HUES64 (cell line): ENCODE data around the gene ATG5.
"Not testable (repeated sequence)": the region's sequence is repeated elsewhere in the genome, so short reads cannot be mapped to it uniquely, and the experiment has no call there.

ENCODE experiments used
- H3K27ac ChIP-seq: 2 replicates; pipeline ENCODE4 v1.7.0; 2013; ENCODE audit warnings: low read depth, low read length, inconsistent platforms
- H3K27me3 ChIP-seq: 2 replicates; pipeline ENCODE4 v1.6.1; 2013; ENCODE audit warnings: mild to moderate bottlenecking, low read length; ENCODE audit not compliant: insufficient read depth
- H3K36me3 ChIP-seq: 2 replicates; pipeline ENCODE4 v1.6.1; 2013; ENCODE audit warnings: mild to moderate bottlenecking, low read length; ENCODE audit not compliant: insufficient read depth
- H3K4me1 ChIP-seq: 2 replicates; pipeline ENCODE4 v1.6.1; 2013; ENCODE audit warnings: mild to moderate bottlenecking, low read length, moderate library complexity; ENCODE audit not compliant: insufficient read depth
- H3K4me3 ChIP-seq: 2 replicates; pipeline ENCODE4 v1.5.1; 2013; ENCODE audit warnings: mild to moderate bottlenecking, low read length, moderate library complexity
- H3K9ac ChIP-seq: 2 replicates; pipeline ENCODE4 v1.6.1; 2013; ENCODE audit warnings: mild to moderate bottlenecking, low read depth, low read length
- H3K9me3 ChIP-seq: 2 replicates; pipeline ENCODE4 v1.6.1; 2013; ENCODE audit warnings: low read depth, low read length; ENCODE audit not compliant: insufficient read depth
- WGBS: fragments of 150-250, 120-280 bp; methylation state at CpG from one replicate; pipeline ENCODE4 v1.1.7; 2013; ENCODE audit warnings: missing lambda C conversion rate; 5-methylcytosine and 5-hydroxymethylcytosine counted together

ATG5 gene

DNA sequence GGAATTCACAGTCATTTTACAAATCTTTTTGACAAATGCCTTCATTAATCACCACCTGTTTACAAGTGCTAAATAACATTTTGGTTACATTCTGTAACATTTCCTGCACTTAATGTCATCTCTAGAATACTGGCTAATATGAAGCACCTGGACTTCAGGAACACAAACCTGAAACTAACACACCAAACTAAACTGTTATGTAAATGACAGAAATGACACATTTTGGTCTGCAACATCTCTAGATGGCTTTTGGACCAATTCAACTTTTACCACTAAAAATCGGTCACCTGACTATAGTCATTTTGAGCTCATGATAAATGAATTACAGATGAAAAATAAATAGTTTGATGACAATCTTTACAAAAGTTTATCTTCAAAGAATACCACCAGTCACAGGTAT is 80.6 kb downstream of the ATG5 start:
- no peaks in the 10 kb centered on the region for H3K9me3 ChIP-seq
- H3K9ac ChIP-seq: no peak overlapping the region
- H3K27me3 ChIP-seq: no peaks in the 10 kb centered on the region
- no CpG with 5 or more reads among the region's 1 CpG for WGBS
- peaks cover 17% of the 10 kb centered on the region for H3K36me3 ChIP-seq
- no peak overlapping the region for H3K4me3 ChIP-seq
- peaks cover 11% of the 10 kb centered on the region for H3K4me1 ChIP-seq
- H3K27ac ChIP-seq: no peak overlapping the region

DNA sequence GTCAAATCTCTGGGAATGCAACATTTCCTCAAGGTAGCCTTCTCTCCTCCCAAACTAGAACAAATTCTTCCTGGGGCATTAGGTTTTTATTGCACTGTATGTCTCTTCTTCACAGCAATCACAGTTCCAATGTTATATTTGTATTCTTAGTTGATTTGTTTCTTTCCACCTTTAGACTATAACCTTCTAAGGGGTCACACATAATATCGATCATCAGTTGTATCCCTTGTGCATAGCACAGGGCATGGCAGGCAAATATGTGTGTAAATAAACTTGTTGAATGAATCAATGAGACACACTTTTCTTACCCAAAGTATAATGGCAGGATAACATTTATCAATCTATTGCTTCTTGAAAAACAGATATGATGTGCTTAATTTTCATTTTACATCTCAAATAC is 81.0 kb downstream of the ATG5 start:
- H3K9me3 ChIP-seq: no peaks in the 10 kb centered on the region
- no CpG with 5 or more reads among the region's 1 CpG for WGBS
- H3K4me1 ChIP-seq: peaks cover 11% of the 10 kb centered on the region
- H3K27ac ChIP-seq: no peak overlapping the region
- no peaks in the 10 kb centered on the region for H3K27me3 ChIP-seq
- no peak overlapping the region for H3K9ac ChIP-seq
- no peak overlapping the region for H3K4me3 ChIP-seq
- peaks cover 17% of the 10 kb centered on the region for H3K36me3 ChIP-seq

DNA sequence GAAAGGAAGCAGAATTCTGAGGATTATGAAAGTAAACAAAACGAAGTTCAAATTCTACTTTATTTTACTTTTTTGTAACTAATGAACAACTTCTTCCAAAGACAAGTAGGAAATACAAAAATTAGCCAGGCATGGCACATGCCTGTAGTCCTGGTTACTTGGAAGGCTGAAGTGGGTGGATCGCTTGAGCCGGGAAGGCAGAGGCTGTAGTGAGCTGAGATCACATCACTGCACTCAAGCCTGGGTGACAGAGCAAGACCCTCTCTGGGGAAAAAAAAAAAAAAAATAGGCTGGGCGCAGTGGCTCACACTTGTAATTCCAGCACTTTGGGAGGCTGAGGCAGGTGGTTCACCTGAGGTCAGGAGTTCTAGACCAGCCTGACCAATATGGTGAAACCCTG is 82.3 kb downstream of the ATG5 start:
- no peaks in the 10 kb centered on the region for H3K27me3 ChIP-seq
- H3K9ac ChIP-seq: no peak overlapping the region
- H3K4me3 ChIP-seq: no peak overlapping the region
- H3K36me3 ChIP-seq: peaks cover 17% of the 10 kb centered on the region
- 95% methylated on average over 4 of the region's 4 CpGs for WGBS
- no peaks in the 10 kb centered on the region for H3K9me3 ChIP-seq
- peaks cover 11% of the 10 kb centered on the region for H3K4me1 ChIP-seq
- H3K27ac ChIP-seq: no peak overlapping the region

DNA sequence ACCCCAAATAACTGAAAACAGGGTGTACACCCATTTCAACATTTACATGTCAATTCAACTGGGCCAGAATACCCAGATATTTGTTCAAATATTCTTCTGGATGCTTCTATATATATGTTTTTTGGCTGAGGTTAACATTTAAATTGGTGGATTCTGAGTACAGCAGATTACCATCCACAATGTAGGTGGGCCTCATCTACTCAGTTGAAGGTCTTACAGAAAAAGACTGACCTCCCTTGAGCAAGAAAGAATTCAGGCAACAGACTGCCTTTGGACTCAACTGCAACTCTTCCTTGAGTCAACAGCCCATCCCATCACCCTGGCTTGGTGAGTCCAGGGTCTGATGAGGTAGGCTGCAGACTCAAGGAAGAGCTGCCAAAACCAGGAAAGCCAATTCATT is 84.1 kb downstream of the ATG5 start:
- Histone ChIP-seq H3K4me1 (peaks cover 8% of the 10 kb centered on the region), H3K27me3 (no peaks in the 10 kb centered on the region), H3K9me3 (peaks cover 4% of the 10 kb centered on the region; the same call in 1 of the 2 replicates), H3K9ac (no peak overlapping the region), H3K36me3 (peaks cover 4% of the 10 kb centered on the region; the same call in 1 of the 2 replicates), H3K27ac (no peak overlapping the region), H3K4me3 (no peak overlapping the region)

DNA sequence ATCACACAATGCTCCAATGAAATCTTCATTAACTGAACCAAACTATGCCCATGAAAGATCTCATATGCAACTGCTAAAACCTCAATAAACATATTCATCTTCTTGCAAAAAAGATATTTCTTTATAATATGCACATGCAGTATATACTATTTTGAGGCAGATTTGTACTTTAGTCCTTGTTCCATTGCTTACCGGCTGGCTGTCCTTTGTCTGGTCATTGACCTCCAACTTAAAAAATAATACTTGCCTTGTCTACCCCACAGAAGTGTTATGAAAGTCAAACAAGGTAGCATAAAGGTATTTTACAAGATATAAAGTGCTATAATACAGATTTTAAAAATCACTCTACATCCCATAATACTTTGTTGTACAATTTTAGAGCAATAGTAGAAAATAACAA is 88.3 kb downstream of the ATG5 start:
- no peaks in the 10 kb centered on the region for H3K4me1 ChIP-seq
- 100% methylated on average over 1 of the region's 1 CpG for WGBS
- peaks cover 18% of the 10 kb centered on the region for H3K9me3 ChIP-seq
- H3K9ac ChIP-seq: no peak overlapping the region
- no peak overlapping the region for H3K4me3 ChIP-seq
- no peak overlapping the region for H3K27ac ChIP-seq
- H3K36me3 ChIP-seq: peaks cover 18% of the 10 kb centered on the region
- H3K27me3 ChIP-seq: no peaks in the 10 kb centered on the region

DNA sequence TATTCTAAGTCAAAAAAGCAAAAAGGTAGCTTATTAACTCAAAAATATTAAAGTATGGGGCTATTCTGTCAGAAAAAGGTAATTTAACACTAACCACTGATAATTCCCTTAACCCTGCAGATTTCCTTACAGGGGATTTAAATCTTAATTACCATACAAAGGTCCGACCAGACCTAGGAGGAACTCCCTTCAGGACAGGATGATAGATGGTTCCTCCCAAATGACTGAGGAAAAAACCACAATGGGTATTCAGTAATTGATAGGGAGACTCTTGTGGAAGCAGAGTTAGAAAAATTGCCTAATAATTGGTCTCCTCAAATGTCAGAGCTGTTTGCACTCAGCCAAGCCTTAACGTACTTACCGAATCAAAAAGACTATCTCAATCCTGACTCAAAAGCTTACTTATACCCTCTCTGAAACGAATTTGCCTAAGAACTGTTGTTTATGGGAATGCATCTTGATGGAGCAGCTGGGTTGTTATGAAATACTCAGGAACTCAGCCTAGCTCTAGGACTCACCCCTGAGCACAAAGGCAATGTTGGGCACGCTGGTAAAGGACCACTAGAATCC is 95.6 kb downstream of the ATG5 start:
- H3K4me3 ChIP-seq, H3K27me3 ChIP-seq, H3K27ac ChIP-seq, H3K36me3 ChIP-seq, H3K9me3 ChIP-seq, H3K4me1 ChIP-seq, H3K9ac ChIP-seq: not testable (repeated sequence)
- 91% methylated on average over 5 of the region's 5 CpGs for WGBS

DNA sequence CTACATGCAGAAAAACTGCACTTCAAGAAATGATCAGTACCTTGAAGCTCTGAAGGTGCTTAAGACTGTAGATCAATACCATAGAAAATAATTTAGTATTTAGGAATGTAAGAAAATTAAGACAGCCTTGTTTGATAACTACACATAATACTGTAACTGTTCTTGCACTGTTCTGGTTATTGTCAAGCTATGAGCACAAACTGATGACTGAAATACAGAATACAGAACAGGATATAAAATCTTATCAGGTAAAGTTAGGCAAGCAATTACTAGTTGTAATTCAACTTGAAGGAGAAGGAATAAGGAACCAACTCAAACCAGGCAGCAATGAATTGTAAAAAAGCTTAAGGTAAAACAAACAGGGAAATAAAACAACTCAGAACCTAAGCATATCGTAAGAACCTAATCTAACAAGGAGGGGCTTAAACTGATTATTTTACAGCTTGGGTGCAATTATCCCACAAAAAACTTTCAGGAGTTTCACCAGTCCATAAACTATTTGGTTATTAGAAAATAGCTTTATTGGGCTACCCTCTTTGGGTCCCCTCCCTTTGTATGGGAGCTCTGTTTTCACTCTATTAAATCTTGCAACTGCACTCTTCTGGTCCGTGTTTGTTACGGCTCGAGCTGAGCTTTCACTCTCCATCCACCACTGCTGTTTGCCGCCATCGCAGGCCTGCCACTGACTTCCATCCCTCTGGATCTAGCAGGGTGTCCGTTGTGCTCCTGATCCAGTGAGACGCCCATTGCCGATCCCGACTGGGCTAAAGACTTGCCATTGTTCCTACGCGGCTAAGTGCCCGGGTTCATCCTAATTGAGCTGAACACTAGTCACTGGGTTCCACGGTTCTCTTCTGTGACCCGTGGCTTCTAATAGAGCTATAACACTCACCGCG is 97.7 kb downstream of the ATG5 start:
- no peaks in the 10 kb centered on the region for H3K4me1 ChIP-seq
- 96% methylated on average over 17 of the region's 17 CpGs for WGBS
- H3K9ac ChIP-seq: no peak overlapping the region
- H3K27me3 ChIP-seq: no peaks in the 10 kb centered on the region
- H3K27ac ChIP-seq: no peak overlapping the region
- H3K4me3 ChIP-seq: no peak overlapping the region
- 0 out of 2 replicates have a peak, but pooled peaks cover 8% of the 10 kb centered on the region for H3K36me3 ChIP-seq
- peaks cover 6% of the 10 kb centered on the region; the same call in 1 of the 2 replicates for H3K9me3 ChIP-seq

DNA sequence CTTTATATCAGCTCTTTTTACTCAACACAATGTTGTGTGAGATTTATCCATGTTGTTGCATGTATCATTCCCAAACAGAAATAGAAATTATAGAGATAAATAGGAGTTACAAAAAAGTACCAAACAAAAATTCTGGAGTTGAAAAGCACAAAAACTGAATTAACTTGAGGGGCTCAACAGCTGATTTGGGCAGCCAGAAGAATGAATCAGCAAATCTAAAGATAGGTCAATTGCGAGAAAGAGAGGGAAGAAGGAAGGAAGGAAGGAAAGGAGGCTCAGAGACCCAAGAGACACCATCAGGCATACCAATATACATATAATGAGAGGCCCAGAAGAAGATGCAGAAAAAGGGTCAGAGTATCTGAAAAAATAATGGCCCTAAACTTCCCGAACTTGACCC is 98.9 kb downstream of the ATG5 start:
- H3K36me3 ChIP-seq: 0 out of 2 replicates have a peak, but pooled peaks cover 8% of the 10 kb centered on the region
- no peak overlapping the region for H3K4me3 ChIP-seq
- no peak overlapping the region for H3K27ac ChIP-seq
- 100% methylated on average over 2 of the region's 2 CpGs for WGBS
- H3K9me3 ChIP-seq: peaks cover 6% of the 10 kb centered on the region; the same call in 1 of the 2 replicates
- no peaks in the 10 kb centered on the region for H3K27me3 ChIP-seq
- no peak overlapping the region for H3K9ac ChIP-seq
- no peaks in the 10 kb centered on the region for H3K4me1 ChIP-seq

DNA sequence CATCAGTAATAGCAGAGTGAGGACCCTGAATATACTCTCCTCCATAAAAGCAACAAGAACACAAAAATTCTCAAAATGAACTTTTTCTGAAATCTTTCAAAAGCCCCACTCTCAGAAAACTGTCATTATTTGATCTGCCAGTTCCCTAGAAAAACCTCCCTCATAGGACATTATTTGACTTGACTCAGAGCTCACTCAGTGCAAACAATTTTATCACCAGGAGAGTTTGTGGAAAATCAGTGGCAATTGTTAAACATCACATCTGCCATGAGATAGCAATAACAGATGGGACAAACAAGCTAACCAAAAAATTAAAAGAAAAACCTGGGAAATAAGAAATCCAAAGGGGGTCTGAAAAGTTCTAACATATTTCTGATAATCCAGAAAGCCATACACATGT is 100.0 kb downstream of the ATG5 start:
- no peak overlapping the region for H3K4me3 ChIP-seq
- no peaks in the 10 kb centered on the region for H3K27me3 ChIP-seq
- peaks cover 6% of the 10 kb centered on the region; the same call in 1 of the 2 replicates for H3K9me3 ChIP-seq
- no peak overlapping the region for H3K9ac ChIP-seq
- H3K36me3 ChIP-seq: 0 out of 2 replicates have a peak, but pooled peaks cover 8% of the 10 kb centered on the region
- H3K27ac ChIP-seq: no peak overlapping the region
- H3K4me1 ChIP-seq: no peaks in the 10 kb centered on the region

DNA sequence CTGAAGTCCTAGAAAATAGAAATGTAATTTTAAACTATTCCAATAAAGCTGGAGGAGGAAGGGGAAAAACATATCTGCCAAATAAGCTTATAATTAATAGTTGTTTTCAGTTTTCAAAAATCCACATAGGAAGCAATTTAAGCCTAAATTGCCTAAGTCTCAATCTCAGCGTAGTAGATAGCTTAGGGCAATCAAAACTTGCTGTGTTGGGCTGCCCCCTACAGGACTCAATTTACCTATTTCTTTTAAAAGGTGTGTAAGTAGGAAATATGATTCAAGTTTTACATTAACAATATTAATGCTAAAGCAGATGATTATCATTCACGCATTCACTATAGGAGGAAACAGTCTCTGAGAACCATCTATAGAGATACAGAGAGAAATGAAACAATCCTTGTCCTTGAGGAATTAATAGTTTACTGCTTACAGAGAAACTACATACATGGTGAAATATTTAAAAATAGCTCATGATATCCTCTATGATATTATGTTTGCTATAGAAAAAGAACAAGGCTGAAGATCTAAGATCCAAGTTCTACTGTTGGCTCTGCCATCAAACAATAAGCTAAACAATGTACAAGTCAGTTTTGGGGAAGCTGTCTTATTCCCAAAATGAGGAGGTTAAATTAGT is 102.1 kb downstream of the ATG5 start:
- H3K9ac ChIP-seq: no peak overlapping the region
- no peak overlapping the region for H3K4me3 ChIP-seq
- 0 out of 2 replicates have a peak, but pooled peaks cover 8% of the 10 kb centered on the region for H3K36me3 ChIP-seq
- H3K27ac ChIP-seq: no peak overlapping the region
- H3K4me1 ChIP-seq: no peaks in the 10 kb centered on the region
- WGBS: no CpG with 5 or more reads among the region's 2 CpGs
- H3K9me3 ChIP-seq: peaks cover 6% of the 10 kb centered on the region; the same call in 1 of the 2 replicates
- no peaks in the 10 kb centered on the region for H3K27me3 ChIP-seq

DNA sequence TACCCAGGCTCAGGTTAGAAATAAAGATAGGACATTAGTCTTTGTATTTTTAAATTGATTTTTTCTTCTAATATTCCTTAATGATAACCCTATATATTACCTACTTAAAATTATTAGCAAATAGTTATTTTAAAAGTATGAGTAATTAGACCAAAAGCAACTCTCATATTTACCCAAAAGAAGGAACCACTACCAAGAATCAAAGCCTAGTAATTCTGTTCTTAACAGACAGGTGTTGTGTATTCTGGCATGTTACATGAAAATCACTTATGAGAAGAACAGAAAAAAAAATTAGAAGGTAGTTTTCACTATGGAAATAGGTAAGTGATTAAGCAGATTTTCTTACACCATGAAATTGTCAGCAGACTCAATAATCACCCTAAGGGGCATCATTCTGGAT is 105.1 kb downstream of the ATG5 start:
- Histone ChIP-seq H3K4me1 (no peaks in the 10 kb centered on the region), H3K9me3 (no peaks in the 10 kb centered on the region), H3K4me3 (no peak overlapping the region), H3K27me3 (no peaks in the 10 kb centered on the region), H3K27ac (no peak overlapping the region), H3K36me3 (no peaks in the 10 kb centered on the region), H3K9ac (no peak overlapping the region)
